ENCODE data around the gene NMT2.
"Not testable (repeated sequence)": the region's sequence is repeated elsewhere in the genome, so short reads cannot be mapped to it uniquely, and the experiment has no call there.

NMT2 gene

GRCh38 chr10:15168291-15168785 is at the start of gene NMT2:
NMT2 (minus strand) TSS chr10:15168693; CDS start chr10:15168612, 81 bp downstream.
- no peak for DNase-seq

DNA sequence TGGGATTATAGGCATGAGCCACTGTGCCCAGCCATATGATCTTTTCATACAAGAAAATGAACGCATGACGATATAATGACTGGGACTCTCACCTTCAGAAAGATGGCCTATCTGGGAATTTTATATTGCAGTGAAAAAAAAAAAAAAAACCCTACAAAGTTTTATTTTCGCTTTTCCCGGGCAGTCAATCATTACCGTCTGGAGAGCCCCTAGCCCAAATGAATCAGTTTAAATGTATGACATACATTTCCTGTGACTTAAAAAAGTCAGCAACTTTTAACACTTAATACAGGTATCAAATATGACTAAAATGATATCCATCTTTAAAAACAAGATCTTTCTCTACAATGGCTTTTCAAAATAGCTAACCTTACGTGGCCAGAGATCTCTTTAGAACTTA is 48.2 kb upstream of the NMT2 start:
- DNase-seq: no peak

DNA sequence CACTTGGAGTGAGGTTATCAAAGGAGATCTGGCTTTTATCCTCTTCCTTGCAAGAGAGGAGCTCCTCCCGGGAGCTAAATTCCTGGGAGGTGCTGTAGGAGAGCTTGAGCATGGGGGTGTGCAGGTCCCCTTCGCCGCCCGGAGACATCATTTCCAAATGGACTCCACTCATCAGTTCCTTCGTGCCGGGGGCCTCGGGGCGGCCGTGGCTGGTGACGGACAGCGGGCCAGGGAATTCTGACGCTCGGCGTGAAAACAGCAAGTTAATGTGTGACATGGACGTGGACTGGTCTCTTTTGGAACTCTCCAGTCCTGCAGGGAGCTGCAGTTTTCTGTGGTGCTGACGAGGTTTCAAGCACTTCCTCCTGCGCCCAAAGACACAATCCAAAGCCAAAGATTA is 45.7 kb upstream of the NMT2 start:
- DNase-seq: no peak

- no peak for DNase-seq
Observed at GRCh38 chr10:15213461-15213861, 45.0 kb upstream of the NMT2 start.

DNA sequence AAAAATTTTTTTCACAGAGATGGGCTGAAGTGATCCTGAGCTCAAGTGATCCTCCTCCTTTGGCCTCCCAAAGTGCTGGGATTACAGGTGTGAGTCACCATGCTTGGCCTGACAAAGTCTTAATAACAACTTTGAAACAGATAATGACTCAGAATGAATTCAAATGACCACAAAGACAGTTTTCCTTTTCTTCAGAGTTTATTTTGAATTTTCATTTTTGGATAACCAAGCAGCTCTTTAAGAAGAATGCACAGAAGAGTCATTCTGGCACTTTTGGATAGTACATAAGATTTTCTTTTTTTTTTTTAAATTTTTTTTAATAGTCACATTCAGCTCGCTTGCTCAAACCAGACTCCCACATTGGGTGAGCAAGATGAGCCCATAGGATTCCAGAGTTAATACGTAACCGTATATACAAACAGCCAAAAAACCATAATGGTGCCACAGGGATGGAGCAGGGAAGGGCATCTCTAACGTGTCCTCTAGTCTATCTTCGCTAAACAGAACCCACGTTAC is 43.0 kb upstream of the NMT2 start:
- DNase-seq: no peak

- no peak for DNase-seq
Observed at GRCh38 chr10:15210521-15210920, 42.0 kb upstream of the NMT2 start.

GRCh38 chr10:15209827-15210509 is 41.5 kb upstream of the NMT2 start:
- peak; percentile 85 for DNase-seq

DNA sequence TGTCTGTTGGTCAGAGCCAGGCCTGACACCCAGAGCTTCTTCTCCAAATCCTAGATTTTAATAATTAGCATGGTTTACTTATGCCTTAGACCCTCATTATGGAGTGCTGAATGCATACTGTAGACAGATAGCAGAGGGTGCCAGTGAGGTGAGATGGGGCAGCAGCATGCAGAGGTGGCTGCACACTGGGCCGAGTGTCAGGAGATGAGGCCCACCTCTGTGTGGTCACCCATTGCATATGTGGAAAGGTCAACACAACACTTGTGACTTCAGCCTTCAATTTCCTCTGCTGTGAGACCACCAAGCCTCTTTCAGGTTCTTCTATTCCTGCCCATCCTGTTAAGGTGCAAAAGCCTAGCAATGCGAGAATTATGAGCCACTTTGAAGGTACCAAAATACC is 39.7 kb upstream of the NMT2 start:
- no peak for DNase-seq

DNA sequence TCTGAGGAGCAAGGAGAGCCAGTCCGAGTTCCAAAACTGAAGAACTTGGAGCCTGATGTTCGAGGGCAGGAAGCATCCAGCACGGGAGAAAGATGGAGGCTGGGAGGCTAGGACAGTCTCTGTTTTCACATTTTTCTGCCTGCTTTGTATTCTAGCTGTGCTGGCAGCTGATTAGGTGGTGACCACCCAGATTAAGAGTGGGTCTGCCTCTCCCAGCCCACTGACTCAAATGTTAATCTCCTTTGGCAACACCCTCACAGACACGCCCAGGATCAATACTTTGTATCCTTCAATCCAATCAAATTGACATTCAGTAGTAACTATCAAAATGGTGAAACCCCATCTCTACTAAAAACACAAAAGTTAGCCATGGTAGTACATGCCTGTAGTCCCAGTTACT is 38.9 kb upstream of the NMT2 start:
- DNase-seq: not testable (repeated sequence)

GRCh38 chr10:15202639-15203038 is 34.1 kb upstream of the NMT2 start:
- DNase-seq: no peak

GRCh38 chr10:15202301-15202621 is 33.8 kb upstream of the NMT2 start:
- DNase-seq: not testable (repeated sequence)

DNA sequence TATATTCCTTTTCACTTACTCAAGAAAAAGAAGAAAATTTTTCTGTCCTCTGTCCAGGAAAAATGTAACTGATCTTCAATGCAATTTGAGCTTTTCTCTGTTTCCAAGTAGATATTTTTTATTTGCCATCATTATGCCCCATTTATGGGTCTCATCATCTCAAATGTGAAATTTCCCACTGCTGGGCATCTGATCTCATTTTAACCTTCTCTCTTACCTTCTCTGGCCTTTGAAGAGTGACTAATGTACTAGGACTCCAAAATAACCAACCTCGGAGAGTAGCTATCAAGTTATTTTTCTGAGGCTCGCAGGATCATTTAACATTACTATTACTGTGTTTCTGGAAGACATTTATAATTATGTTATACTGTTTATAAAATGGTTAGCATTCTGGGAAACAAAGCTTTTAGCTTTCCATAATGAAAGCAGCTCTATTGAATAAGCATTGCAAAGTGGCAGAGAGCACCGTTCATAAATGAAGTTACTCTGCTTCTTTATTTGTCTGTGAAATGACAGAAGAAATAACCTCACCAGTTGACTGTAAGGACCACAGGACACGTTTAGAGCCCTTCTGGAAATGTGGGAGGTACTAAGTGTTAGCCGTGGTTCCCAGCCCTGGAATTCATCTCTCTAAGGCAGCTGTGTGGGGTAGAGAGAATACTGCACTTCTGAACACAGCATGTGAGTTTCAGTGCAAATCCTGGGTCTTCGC is 33.3 kb upstream of the NMT2 start:
- no peak for DNase-seq

DNA sequence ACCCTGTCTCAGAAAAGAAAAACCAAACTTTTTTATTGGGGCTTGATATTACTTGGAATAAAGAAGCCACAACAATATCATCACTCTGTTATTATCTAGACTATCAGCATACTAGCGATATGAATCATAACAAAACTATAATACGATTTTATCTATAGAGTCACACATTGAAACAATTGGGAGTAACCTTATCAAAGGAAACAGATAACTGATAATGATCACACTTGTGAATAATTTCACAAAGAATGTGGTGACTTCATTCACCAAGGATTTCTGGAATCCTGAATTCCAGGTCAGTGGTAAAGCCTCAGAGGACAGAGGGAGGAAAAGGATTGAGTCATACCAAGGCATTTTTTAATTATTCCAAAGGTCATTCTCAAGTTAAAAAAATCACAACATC is 32.1 kb upstream of the NMT2 start:
- DNase-seq: no peak

- DNase-seq: peak; percentile 17
Observed at GRCh38 chr10:15197911-15198310, 29.4 kb upstream of the NMT2 start.

DNA sequence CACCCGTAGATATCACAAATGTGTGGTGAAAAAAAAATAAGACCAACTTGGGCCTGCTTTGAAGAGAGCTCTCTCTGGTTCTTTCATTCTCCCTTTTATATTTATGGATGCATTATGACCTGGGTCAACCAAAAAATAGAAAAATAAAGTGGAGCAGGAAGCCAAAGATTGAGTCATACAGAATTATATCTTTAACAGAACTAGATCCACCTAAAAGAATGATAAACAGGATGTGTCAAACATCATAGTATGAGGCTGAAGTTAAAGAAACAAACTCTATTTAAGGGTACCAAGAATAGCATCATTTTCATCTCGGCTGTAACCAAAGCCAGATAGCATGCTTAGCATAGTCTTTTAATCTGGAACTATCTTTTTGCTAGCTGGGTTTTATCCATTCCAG is 28.8 kb upstream of the NMT2 start:
- no peak for DNase-seq

GRCh38 chr10:15196021-15196834 is 27.7 kb upstream of the NMT2 start:
- peak; percentile 26 for DNase-seq

DNA sequence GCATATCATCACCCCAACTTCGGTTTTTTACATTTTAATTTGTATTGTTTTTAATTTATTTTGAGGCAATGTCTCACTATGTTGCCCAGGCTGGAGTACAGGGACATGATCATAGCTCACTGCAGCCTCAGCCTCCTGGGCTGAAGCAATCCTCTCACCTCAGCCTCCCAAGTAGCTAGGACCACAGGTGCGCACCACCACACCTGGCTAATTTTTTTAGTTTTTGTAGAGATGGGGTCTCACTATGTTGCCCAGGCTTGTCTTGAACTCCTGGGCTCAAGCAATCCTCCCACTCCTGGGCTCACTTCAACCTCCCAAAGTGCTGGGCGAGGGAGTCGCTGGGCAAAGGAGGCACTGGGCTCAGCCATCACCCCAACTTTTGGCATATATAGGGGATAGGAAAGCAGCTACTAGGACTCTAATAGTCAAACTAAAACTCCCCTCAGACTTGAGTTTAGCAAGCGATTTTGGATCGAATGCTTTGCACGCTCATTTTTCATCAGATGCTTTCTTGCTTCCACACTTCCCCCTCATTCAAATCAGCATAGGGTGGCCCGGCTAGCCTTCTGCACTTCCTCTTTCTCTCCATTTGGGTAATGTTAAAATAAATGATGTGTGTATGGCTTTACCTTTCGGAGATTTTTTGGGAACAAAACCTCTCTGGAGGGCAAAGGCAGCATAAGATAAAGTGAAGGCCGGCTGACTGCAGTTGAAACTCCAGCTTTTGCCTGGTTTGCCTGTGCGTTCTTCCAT is 20.8 kb upstream of the NMT2 start:
- DNase-seq: no peak

- no peak for DNase-seq
Observed at GRCh38 chr10:15188603-15189002, 20.1 kb upstream of the NMT2 start.

GRCh38 chr10:15183689-15184481 is 15.4 kb upstream of the NMT2 start:
- DNase-seq: no peak

GRCh38 chr10:15182540-15183207 is 14.2 kb upstream of the NMT2 start:
- DNase-seq: no peak

DNA sequence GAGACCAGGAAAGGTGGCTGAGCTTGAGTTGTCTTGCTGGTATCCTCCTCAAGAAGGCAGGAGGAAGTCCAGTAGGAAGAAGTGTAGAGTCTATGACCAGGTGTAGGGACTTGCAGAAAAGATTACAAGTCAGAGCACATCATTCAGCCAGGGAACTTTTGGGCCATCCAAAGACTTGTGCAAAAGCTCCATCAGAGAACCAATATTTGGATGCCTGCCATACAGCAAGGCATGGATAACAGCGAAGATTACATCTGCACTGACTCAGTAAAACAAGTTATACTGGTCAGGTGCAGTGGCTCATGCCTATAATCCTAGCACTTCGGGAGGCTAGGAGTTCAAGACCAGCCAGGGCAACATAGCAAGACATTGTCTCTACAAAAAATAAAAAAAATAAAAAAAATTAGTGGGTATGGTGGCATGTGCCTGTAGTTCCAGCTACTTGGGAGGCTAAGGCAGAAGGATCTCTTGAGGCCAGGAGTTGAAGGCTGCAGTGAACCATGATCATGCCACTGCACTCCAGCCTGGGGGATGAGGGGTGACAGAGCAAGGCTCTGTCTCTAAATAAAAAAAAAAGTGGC is 13.2 kb upstream of the NMT2 start:
- no peak for DNase-seq

Measured in islet precursor cell (in vitro differentiated cells).